GM21526 (cell line): ENCODE results near the gene PET100.
"Not testable (repeated sequence)": the region's sequence is repeated elsewhere in the genome, so short reads cannot be mapped to it uniquely, and the experiment has no call there.

Source experiments
- ATAC-seq: cut with Tn5 transposase; IDR thresholded peaks from one replicate; pipeline ENCODE4 v1.9.1; 2021; ENCODE audit warnings: moderate library complexity; ENCODE audit not compliant: unreplicated experiment, low FRiP score

PET100 gene

DNA sequence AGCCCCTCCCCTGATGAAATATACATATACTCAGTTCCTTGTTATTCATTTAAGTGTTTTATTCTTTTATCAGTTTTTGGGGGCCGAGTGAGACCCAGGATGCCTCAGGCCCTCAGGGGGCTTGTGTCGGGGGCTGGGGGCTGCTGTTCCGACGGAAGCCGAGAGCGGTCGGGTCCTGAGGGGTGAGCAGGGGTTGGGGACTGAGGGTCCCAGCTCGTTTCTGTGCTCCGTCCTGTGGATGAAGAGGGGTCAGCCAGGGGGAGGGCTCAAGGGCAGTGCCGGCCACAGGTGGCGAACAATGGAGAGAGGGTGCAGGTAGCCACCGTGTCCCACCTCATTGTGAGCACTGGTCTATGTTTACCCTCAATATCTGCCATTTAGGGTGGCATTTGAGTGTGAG lies 2.0 kb downstream of the PET100 start:
- ATAC-seq: no peak

DNA sequence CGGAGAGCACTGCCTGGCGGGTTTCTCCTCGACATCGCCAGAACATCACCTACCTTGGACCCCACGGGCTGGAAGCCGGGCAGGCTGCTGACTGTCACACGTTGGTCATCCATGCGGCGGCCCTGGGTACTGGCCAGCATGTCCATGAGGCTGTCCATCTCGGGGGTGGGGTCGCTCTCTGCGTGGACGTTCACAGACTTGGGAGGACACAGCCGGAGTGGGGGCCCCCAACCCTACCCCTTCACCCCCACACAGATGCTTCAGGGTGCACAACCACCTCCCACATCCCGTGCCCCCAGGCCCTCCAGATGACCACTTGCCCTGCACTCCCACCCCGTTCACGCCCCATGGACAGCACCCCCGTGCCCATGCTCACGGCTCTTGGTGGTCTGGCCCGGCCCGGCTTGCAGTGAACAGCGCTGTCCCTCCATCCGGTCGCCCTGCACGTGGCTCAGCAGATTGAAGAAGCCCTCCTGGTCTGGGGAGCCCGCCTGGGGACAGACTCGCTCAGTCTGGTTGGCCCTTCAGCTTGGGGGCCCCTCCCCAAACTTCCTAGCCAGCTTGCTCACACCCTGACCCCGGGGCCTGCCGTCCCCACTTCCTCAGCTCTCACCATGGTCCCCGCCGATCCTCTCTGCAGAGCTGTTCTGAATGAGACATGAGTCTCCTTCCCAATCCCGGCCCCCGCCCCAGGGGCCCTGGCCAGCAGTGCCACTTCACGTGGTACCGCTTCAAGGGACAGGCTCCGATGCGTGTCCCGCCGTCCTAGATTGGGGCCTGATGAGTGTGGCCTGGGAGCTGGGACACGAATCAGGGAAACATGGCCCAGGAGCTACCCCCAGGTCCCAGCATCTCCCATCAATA lies 3.0 kb downstream of the PET100 start:
- no peak for ATAC-seq

DNA sequence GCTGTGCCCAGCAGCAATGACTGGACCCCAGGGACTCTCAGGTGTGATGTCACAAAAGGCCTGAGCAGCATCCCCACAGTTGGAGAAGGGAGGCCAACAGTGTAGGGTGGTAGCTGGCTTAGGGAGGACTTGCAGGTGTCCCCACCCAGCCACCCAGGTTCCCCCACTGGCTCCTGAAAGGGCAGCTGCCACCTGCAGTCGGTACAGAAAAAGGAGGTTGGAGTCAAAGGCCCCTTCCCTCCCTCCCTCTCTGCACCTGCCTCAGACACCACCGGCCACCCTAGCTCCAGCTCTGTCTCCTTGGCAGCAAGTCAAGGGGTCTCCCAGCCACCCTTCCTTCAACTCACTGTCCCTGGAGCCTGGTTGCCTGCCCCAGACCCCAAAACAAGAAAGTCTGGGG lies 4.1 kb downstream of the PET100 start, which contains the start of gene PCP2:
TSS of gene PCP2 (minus strand) at position 22 of the 400 bp plus-strand sequence. CDS start 262 bp downstream, outside the sequence.
- ATAC-seq: no peak

DNA sequence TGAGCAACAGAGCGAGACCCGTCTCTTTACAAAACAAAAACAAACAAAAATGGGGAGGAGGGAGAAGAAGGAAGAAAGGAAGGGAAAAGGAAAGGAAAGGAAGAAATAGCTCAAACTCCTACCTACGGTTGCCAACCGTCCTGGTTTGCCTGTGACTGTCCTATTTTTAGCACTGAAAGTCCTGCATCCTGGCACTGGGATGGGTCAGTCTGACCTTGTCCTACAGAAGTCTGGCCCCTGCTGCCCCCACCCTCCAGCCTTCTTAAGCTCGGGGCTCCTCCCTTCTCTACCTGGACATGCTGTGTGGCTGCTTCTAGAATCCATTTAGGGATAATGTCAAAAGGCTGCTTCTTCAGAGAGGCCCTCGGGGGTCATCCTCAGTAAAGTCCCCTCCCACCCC lies 6.1 kb downstream of the PET100 start:
- no peak for ATAC-seq

DNA sequence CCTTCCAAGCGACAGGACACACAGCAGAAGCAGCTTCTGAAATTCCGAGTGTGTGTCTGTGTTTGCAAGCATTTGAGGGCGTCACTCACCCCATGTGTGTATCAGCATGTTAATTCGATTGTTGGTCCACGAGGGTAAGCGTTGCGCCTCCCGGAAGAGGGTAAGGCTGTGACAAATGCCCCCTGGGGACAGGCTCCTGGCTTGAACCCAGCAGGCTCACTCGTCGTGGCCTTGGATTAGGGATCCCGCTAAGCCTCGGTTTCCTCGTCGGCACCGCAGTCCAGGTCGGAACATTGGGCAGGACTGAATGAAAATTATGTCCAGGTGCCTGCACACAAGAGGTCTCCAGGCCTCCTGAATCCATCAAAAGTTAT lies 6.7 kb downstream of the PET100 start:
- no peak for ATAC-seq

DNA sequence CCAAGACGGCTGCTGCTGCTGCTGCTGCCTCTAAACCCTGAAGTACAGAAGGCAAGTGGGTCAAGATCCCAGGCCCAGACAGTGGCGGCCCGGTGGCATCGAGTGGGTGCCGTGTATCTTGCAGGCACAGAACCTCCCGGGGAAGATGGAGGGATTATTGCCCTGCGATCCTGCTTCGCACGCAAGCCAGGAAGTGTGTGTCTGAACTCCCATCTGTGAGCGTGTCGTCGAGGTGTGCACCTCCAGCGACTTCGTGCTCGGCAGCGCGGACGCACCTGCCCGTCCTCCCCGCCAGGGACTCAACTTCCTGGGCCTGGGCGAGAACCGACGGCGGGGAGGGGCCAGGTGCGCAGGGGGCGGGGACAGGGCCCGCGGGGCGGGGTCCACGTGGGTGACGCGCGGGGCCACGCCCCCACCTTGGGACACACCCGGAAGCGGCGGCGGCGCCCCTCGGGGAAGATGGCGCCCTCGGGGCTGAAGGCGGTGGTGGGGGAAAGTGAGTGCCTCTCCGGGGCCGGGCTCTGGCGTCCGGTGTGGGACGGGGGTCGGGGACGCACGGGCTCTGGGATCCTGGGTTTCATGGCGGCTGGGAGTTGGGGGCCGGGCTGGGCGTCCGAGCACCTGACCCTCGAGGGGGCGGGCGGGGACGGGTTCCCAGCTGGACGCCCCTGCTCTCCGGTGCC lies 7.2 kb downstream of the PET100 start, which contains the start of gene STXBP2:
TSS of gene STXBP2 (plus strand) at position 420 of the 683 bp plus-strand sequence. CDS start at position 460, 40 bp downstream.
- no peak for ATAC-seq

DNA sequence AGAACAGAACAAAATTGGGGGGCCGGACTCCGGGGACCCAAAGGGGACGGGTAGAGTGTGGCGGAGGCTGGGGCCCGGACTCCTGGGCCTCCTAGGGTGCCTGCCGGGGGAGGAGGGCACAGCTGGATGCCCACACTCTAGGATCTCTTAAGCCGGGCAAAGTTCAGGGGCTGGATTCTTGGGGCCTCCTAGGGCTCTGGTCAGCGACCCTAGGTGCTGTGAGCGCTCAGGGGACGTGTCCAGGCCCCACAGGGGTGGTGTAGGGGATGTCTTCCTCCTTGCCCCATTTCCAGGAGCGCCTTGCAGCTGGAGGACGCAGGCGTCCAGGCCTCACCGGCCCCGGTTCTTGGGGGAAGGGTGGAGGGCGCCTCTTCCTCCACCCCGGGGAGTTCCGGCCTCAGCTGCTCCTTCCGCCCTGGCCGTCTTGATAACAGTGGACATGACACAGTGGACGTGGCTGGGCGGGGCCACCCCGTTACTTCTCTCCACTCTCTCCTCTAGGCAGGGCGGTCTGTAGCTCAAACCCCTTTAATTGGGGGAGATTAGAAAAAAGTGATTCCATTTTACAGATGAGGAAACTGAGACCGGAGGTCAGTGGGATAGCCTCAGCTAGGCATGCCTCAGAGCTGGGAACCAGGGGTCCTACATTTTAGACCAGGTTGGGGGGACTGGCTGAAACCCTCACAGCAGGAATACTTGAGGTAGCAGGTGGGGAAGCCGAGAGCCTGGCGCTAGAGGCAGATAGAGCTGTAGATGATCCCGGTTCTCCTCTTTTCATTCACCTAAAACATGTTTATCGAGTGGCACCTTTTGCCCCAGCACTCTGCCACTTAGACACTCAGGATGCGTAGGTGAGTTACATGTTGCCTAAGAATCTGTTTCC lies 8.0 kb downstream of the PET100 start:
- no peak for ATAC-seq

DNA sequence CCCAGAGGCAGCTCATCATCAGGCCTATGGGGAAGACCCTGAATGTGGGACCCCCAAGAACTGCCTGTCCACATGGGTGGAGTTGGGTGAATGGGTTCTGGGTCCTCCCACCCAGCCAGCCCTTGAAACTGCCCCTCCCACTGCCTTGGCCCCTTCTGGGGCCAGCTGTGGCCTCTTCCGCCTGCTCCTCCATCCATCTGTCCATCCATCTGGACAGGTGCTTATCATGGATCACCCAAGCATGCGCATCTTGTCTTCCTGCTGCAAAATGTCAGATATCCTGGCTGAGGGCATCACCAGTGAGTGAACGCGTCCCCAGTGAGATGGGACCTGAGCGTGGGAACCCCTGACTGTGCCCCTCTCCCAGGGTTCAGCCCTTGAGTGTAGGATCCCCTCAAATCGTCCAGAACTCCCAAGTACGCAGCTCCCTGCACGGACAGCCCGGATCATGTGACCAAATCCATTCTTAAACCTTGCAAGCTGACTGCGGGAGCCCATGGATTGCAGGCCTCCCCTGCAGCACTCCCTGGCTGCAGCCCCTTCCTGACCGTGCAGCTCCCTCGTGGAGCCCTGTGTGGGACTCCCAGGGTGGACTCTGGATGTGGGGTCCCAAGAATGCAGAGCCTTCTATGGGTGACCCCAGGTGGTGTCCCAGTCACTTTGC lies 9.3 kb downstream of the PET100 start:
- ATAC-seq: no peak

DNA sequence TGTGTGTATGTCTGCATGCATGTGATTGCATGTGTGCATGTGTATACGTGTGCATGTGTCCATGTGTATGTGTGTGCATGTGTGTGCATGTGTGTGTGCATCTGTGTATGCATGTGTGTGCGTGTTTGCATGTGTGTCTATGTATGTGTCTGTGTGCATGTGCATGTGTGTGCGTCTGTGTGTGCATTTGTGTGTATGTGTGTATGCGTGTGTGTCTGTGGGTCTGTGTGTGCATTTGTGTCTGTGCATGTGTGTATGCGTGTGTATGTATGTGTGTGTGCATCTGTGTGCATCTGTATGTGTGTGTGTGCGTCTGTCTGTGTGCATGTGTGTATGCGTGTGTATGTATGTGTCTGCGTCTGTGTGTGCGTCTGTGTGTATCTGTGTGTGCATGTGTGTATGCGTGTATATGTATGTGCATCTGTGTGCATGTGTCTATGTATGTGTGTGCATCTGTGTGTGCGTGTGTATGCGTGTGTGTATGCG lies 10.3 kb downstream of the PET100 start:
- no peak for ATAC-seq

DNA sequence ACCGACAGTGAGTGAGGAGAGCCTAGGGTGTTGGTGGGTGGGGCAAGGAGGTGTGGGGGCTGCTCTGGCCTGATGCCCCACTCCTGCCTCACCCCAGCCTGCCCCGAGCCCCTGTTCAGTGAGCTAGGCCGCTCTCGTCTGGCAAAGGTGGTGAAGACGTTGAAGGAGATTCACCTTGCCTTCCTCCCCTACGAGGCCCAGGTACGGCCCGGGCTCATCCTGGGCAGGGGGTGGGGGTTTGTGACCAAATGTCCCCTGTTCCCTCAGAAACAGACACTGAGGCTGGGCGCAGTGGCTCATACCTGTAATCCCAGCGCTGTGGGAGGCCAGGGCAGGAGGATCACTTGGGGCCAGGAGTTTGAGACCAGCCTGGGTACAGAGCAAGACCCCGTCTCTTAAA lies 11.2 kb downstream of the PET100 start:
- no peak for ATAC-seq

DNA sequence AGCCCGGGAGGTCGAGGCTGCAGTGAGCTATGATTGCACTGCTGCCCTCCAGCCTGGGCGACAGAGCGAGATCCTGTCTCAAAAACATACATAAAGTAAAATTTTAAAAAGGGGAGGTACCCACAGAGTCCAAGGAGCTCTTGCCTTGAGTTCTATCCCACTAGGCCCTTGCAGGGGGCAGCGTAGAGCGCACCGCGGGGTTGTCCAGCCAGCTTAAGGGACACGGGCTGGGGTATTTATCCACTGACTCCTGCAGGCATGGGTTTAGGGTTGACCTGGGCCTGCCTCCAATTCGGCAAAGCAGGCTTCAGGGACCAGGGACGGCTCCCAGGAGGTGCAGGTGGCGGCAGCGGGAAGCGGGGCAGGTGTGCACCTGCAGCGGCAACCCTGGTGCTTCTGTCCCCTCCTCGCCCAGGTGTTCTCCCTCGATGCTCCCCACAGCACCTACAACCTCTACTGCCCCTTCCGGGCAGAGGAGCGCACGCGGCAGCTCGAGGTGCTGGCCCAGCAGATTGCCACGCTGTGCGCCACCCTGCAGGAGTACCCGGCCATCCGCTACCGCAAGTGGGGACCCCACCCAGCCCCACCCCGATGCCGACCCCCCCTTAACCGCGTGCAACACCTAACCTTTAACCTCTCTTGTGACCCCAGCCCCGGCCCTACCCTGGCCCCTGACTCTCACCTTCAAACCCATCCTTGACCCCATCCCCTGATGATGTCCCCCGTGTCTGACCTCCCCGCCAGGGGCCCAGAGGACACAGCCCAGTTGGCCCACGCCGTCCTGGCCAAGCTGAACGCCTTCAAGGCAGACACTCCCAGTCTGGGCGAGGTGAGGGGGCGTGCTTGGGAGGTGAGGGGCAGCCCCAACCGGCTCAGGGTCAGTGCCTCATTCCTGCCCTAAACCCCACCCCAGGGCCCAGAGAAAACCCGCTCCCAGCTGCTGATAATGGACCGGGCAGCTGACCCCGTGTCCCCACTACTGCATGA lies 12.0 kb downstream of the PET100 start:
- no peak for ATAC-seq

DNA sequence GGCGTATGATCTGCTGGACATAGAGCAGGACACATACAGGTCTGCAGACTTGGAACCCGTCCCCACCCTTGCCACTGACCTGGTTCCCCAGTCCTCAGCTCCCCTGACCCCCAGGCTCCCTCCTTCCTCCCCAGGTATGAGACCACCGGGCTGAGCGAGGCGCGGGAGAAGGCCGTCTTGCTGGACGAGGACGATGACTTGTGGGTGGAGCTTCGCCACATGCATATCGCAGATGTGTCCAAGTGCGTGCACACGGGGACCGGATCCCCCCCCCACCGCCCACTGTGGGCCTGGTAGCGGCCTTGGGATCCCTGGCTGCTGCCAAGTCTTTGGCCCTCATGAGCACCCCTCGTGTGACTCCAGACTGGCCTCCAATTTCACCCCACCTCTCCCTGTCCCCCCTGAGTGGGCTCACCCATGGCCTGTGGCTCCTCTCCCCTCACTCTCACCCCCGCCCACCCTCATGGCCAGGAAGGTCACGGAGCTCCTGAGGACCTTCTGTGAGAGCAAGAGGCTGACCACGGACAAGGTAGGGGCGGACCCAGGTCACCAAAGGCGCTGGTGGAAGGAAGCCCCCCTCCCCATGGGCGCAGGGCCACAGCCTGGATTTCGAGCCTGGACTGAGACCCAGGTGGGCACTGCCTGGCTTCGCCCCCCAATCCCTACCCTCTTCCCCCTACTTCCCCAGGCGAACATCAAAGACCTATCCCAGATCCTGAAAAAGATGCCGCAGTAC lies 12.9 kb downstream of the PET100 start:
- ATAC-seq: no peak

DNA sequence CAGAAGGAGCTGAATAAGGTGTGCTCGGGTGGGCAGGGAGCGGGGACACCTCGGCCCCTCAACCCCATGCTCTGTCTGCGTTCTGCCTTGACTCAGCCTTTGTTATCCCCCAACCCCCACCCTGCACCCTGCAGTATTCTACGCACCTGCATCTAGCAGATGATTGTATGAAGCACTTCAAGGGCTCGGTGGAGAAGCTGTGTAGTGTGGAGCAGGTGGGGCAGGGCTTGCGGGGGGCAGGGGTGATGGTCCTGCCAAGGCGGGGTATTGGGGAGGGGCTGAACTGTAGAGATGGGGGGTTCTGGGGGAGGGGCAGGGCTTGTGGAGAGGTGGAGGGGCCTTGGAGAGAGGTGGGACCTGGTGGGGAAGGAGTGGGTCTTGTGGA lies 13.4 kb downstream of the PET100 start:
- ATAC-seq: no peak

DNA sequence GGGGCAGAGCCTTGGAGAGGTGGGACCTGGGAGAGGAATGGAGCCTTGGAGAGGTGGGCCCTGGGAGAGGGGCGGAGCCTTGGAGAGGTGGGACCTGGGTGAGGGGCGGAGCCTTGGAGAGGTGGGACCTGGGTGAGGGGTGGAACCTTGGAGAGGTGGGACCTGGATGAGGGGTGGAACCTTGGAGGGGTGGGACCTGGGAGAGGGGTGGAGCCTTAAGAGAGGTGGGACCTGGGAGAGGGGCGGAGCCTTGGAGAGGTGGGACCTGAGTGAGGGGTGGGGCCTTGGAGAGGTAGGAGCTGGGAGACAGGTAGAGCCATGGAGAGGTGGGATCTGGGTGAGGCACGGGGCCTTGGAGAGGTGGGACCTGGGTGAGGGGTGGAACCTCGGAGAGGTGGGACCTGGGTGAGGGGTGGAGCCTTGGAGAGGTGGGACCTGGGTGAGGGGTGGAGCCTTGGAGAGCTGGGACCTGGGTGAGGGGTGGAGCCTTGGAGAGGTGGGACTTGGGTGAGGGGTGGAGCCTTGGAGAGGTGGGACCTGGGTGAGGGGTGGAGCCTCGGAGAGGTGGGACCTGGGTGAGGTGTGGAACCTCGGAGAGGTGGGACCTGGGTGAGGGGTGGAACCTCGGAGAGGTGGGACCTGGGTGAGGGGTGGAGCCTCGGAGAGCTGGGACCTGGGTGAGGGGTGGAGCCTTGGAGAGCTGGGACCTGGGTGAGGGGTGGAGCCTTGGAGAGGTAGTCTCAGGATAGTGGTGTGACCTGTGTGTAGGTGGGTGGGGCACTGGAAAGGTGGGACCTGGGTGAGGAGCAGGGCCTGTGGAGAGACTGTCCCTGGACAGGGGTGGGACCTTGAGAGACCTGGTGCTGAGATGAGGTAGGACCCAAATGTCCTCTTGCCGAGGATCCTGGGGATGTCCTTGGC lies 14.3 kb downstream of the PET100 start:
- not testable (repeated sequence) for ATAC-seq

DNA sequence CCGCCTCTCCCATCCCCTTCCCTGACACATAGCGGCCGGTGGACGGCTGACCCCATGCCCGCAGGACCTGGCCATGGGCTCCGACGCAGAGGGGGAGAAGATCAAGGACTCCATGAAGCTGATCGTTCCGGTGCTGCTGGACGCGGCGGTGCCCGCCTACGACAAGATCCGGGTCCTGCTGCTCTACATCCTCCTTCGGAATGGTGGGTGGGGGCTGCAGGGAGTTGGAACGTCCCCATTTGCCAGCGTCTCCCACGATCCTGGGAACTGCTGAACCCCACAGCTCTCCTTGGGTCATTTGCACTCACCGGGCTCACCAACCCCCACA lies 14.9 kb downstream of the PET100 start:
- no peak for ATAC-seq

DNA sequence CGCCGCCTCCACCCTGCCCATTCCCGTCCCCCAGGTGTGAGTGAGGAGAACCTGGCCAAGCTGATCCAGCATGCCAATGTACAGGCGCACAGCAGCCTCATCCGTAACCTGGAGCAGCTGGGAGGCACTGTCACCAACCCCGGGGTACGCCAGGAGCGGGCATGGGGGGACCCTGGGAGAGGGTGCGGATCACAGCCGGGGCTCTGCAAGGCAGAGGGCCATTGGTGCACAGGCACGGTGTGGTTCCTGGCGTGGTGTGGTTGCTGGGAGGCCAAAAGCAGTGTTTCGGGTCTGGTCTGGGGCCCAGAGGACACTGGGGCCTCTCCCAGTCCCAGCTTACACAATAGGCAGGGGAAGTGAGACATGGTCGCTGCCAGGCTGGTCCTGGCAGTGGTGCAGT lies 15.6 kb downstream of the PET100 start:
- ATAC-seq: no peak

DNA sequence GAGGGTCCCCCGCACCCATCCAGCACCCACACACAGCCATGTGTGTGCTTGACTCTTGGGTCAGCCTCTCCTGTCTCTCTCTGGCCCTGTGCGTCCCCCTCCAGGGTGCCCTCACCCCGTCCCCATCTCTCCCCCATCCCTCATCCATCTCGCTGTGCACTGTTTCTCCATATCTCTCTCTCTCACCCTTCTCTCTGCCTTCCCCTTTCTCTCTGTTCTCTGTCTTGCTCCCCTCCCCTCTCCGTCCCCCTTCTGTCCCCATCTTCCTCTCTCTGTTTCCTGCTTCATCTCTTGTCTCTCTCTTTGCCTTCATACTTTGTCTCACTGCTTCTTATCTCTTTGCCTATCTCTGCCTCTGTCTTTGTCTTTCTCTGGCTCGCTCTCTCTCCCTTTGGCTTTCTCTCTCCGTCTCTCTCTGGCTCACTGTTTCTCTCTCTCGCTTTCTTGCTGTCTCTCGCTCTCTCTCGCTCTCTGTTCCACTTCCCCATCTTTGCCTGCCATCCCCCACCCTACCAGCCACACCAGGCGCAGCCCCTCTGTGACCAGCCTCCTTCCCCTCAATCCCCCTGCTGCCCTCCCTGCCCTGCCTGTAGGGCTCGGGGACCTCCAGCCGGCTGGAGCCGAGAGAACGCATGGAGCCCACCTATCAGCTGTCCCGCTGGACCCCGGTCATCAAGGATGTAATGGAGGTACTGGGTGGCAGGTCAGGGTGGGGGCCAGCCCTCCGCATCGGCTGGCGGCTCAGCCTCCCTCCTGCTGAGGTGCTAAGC lies 16.2 kb downstream of the PET100 start:
- no peak for ATAC-seq
